Pancreas (tissue), 10 donors: ENCODE results near the gene QARS1. TPM values are rescaled to one million over a fixed set of nuclear protein-coding genes. Genes with fewer than 3 reads are reported as not detected.

ENCODE experiments used
- ATAC-seq, 4 donors: fragments of 200-7000 bp; cut with Tn5 transposase; one replicate each; pipeline versions ENCODE4 v1.8.0 to v1.9.1; 2020; ENCODE audit warnings: mild to moderate bottlenecking in 4 of 4, moderate library complexity in 4 of 4
- DNase-seq, 6 donors: peaks; one replicate each; pipeline ENCODE4 v3.0.0-alpha.2; 2020
- FAIRE-seq: peaks from 2 replicates; lab custom pipeline; 2012; peaks lifted over from hg19 to GRCh38; lab: Jason Lieb, UNC
- H3K27ac ChIP-seq, 4 donors: fragments of 200-600 bp; sonication (generic); 1 replicate in 3 of 4; 2 replicates in 1 of 4; pipeline versions ENCODE4 v1.5.0 to v1.8.0; 2020
- H3K27me3 ChIP-seq, 4 donors: fragments of 200-600 bp; one replicate each; pipeline ENCODE4 v1.8.0; 2021
- H3K36me3 ChIP-seq, 3 donors: fragments of 200-600 bp; sonication (generic) in 1 of 3; one replicate each; pipeline versions ENCODE4 v1.5.0 to v1.8.0; 2020 to 2021
- H3K4me1 ChIP-seq, 3 donors: fragments of 200-600 bp; one replicate each; pipeline ENCODE4 v1.8.0; 2021
- H3K4me3 ChIP-seq, 4 donors: fragments of 200-600 bp; sonication (generic) in 2 of 4; one replicate each; pipeline versions ENCODE4 v1.5.0 to v1.8.0; 2020 to 2021
- H3K9me3 ChIP-seq, 4 donors: fragments of 200-600 bp; one replicate each; pipeline ENCODE4 v1.8.0; 2021
- WGBS, 2 donors: extraction: QIAGEN DNeasy Blood & Tissue Kit; methylation state at CpG; one replicate each; pipeline ENCODE4 v1.1.7; 2013; 5-methylcytosine and 5-hydroxymethylcytosine counted together
- intact Hi-C, 3 donors: fragments of 100-400 bp; cut with DNase I; formaldehyde crosslinking; loops; one replicate each; pipeline versions ENCODE4 v1.11.1 to v1.14.2; 2022
- polyA plus RNA-seq, 2 donors: library from polyadenylated mRNA; stranded (reverse); fragments of 200-250 nt; gene quantifications; one replicate each; pipeline ENCODE4 v1.2.3, GENCODE V29; 2013
- total RNA-seq, 6 donors: library from RNA; stranded (reverse); fragmentation: NEBNext Ultra II Directional in 4 of 6; extraction: Animal tissue kit (Norgen Biotek cat#: 25700) in 4 of 6; gene quantifications; one replicate each; pipeline versions ENCODE4 v1.2.1 to v1.2.4, GENCODE V29; 2021 to 2023
- TF ChIP-seq, protein P1 (sequence below), 4 donors: fragments of 200-600 bp; sonication (generic) in 3 of 4; IDR thresholded peaks; one replicate each; pipeline versions ENCODE4 v1.5.0 to v1.8.0; 2021; ENCODE audit warnings: antibody characterized with exemption in 4 of 4
- donor health status: healthy with polysubstance abuse.
- donor health status: DM: no; HTN: no; CAD: no; lungs with moderate emphysema.
- donor health status: DM: no; HTN: no; CAD: no.
- donor health status: control.
- donor health status: control.
- donor health status: Bipolar disorder and iron deficiency.
- donor health status: DM: yes; HTN: yes; CAD: no.
- donor health status: DM: no; HTN: no; CAD: no.
- donor health status: DM: no; HTN: no; CAD: no.
- donor health status: DM: yes; HTN: yes; CAD: no.

QARS1 gene
- total and polyA plus RNA-seq, 8 donors: 82.0 to 213 (median 139) TPM

DNA sequence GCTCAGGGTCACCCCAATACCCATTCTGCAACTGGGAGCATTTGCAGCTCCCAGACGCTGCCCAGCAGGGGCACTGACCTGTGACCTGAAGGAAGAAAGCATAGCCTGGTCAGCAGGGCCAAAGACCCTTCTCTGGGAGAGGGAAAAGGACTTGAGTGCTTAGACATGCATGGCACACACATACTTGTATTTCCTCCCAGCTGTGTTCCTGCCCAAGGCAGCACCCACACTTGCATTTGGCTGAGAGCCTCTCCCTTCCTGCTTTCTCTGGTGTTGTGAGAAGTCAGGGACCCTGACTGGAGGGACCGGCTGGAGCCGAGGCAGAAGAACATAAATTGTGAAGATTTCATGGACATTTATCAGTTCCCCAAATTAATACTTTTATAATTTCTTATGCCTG, 35.5 kb upstream of the QARS1 start:
- Histone ChIP-seq H3K4me3 (no peak overlapping the region), H3K4me1 (no peaks in the 10 kb centered on the region), H3K9me3 (no peaks in the 10 kb centered on the region), H3K36me3 (no peaks in the 10 kb centered on the region), H3K27ac (no peak overlapping the region), H3K27me3 (no peaks in the 10 kb centered on the region)
- 57% methylated on average over 3 of the region's 3 CpGs for WGBS, 2 donors
- ATAC-seq: no peak
- no peak for DNase-seq
- no peak for FAIRE-seq
- intact Hi-C loops: no loop called here
- TF ChIP-seq, protein P1, sequence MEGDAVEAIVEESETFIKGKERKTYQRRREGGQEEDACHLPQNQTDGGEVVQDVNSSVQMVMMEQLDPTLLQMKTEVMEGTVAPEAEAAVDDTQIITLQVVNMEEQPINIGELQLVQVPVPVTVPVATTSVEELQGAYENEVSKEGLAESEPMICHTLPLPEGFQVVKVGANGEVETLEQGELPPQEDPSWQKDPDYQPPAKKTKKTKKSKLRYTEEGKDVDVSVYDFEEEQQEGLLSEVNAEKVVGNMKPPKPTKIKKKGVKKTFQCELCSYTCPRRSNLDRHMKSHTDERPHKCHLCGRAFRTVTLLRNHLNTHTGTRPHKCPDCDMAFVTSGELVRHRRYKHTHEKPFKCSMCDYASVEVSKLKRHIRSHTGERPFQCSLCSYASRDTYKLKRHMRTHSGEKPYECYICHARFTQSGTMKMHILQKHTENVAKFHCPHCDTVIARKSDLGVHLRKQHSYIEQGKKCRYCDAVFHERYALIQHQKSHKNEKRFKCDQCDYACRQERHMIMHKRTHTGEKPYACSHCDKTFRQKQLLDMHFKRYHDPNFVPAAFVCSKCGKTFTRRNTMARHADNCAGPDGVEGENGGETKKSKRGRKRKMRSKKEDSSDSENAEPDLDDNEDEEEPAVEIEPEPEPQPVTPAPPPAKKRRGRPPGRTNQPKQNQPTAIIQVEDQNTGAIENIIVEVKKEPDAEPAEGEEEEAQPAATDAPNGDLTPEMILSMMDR (IDR thresholded peaks at IDR 0.05): no peak

DNA sequence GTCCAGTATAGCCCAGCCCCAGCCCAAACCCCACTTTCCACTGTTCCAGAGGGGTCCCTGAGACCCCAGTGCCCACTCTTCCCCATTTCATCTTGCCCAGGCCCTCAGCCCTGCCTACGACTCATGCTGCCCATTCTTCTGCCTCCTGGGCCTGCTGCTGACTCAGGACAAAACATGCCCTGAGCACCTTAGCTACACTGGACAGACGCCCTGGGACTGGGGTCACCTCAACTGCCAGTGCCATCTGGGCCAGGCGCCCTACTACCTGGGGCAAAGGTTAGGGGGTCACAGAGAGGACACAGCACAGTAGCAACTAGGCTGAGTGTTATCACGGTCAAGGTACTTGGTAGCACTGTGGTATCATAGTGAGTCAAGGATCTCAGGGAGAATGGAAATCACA, 30.9 kb upstream of the QARS1 start:
- WGBS, 2 donors: 73 to 84% methylated on average over 4 of the region's 4 CpGs
- intact Hi-C loops: no loop called here
- no peaks in the 10 kb centered on the region for H3K27me3 ChIP-seq
- no peak overlapping the region for H3K27ac ChIP-seq
- no peak overlapping the region for H3K4me3 ChIP-seq
- no peaks in the 10 kb centered on the region for H3K36me3 ChIP-seq
- ATAC-seq (no peak), FAIRE-seq (no peak), DNase-seq (no peak)
- TF ChIP-seq, protein P1 (IDR thresholded peaks at IDR 0.05): no peak
- peaks cover 0 to 9% (median 7%) of the 10 kb centered on the region in 3 donors for H3K4me1 ChIP-seq
- no peaks in the 10 kb centered on the region for H3K9me3 ChIP-seq

- no peak for ATAC-seq
- Histone ChIP-seq H3K27me3 (no peaks in the 10 kb centered on the region), H3K4me1 (peaks cover 0 to 9% (median 7%) of the 10 kb centered on the region in 3 donors), H3K4me3 (no peak overlapping the region), H3K9me3 (no peaks in the 10 kb centered on the region), H3K27ac (no peak overlapping the region), H3K36me3 (no peaks in the 10 kb centered on the region)
- 51% methylated on average over 3 of the region's 3 CpGs for WGBS, 2 donors
- TF ChIP-seq, protein P1 (IDR thresholded peaks at IDR 0.05): no peak
- intact Hi-C loops: no loop called here
- no peak for DNase-seq
- no peak for FAIRE-seq
Measured at GRCh38 chr3:49134471-49135265, 30.1 kb upstream of the QARS1 start.

DNA sequence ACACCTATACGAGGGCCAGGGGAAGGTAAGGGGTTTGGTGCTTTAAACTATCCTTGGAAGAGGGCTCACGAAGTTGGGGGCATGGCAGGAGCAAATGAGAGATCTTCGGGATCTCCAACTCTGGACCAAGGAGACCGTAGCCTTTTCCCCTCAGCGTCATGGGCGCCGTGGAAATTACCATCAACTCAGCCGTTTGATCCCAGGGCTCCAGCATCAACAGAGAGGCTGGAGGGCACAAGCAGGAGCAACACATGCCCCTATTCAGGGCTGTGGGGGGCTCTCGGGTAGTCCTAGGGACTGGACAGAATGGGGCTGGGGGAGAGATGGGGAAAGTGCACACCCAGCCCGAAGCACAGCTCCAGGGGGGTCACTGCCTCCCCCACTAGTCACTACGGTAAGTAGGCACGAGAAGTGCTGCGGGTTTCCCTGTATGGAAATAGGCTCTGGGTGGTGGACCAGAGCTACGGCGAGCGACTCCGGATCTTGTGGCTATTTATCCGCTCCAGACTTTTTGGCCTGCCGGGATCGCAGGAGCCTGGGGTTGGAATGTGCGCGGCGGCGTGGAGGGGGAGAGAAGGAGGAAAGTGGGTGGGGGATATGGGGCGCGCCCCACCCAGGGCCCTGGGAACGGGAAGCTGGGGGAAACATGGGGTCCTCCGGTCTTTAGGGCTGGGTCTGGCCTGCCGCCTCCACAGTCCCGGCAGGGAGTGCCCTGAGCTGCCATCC, 28.8 kb upstream of the QARS1 start:
- WGBS, 2 donors: 1 to 2% methylated on average over 24 to 30 of the region's 30 CpGs

More for the DNA sequence above, 28.8 kb upstream of the QARS1 start:
- peak; percentile 91 to 96 (median 92) for ATAC-seq
- intact Hi-C loops: no loop called here
- H3K4me1 ChIP-seq: peaks cover 0 to 9% (median 7%) of the 10 kb centered on the region in 3 donors
- peak overlapping the region; percentile 40 to 74 (median 70) for H3K27ac ChIP-seq
- H3K4me3 ChIP-seq: peak overlapping the region; percentile 25 to 60 (median 46)
- H3K27me3 ChIP-seq: no peaks in the 10 kb centered on the region
- FAIRE-seq: no peak
- no peaks in the 10 kb centered on the region for H3K9me3 ChIP-seq
- DNase-seq: peak; percentile 78 to 91 (median 84)
- TF ChIP-seq, protein P1 (IDR thresholded peaks at IDR 0.05): no peak
- no peaks in the 10 kb centered on the region for H3K36me3 ChIP-seq
